Measurements from ENCODE around the gene MEIS2.

The MEIS2 gene

GRCh38 chr15:36899696-36900095 lies 200.7 kb downstream of the MEIS2 start:
- no peak for DNase-seq (ENCODE audit: low spot score)

- no peak for DNase-seq (ENCODE audit: low spot score)
Observed at GRCh38 chr15:36898536-36899126, 201.7 kb downstream of the MEIS2 start.

- no peak for DNase-seq (ENCODE audit: low spot score)
Observed at GRCh38 chr15:36897834-36898233, 202.5 kb downstream of the MEIS2 start.

- no peak for DNase-seq (ENCODE audit: low spot score)
Observed at GRCh38 chr15:36896949-36897348, 203.4 kb downstream of the MEIS2 start.

- no peak for DNase-seq (ENCODE audit: low spot score)
Observed at GRCh38 chr15:36894075-36894474, 206.3 kb downstream of the MEIS2 start.

GRCh38 chr15:36893276-36893675 lies 207.1 kb downstream of the MEIS2 start:
- DNase-seq (ENCODE audit: low spot score): no peak

- peak; percentile 45 for DNase-seq (ENCODE audit: low spot score)
Observed at GRCh38 chr15:36888011-36888992, 212.0 kb downstream of the MEIS2 start.

- no peak for DNase-seq (ENCODE audit: low spot score)
Observed at GRCh38 chr15:36887214-36887961, 213.0 kb downstream of the MEIS2 start.

GRCh38 chr15:36886701-36887100 lies 213.6 kb downstream of the MEIS2 start:
- DNase-seq (ENCODE audit: low spot score): no peak

GRCh38 chr15:36886191-36886590 lies 214.2 kb downstream of the MEIS2 start:
- DNase-seq (ENCODE audit: low spot score): no peak

- DNase-seq (ENCODE audit: low spot score): no peak
Observed at GRCh38 chr15:36885771-36886170, 214.6 kb downstream of the MEIS2 start.

- DNase-seq (ENCODE audit: low spot score): no peak
Observed at GRCh38 chr15:36884936-36885635, 215.3 kb downstream of the MEIS2 start.

GRCh38 chr15:36884518-36884875 lies 215.9 kb downstream of the MEIS2 start:
- no peak for DNase-seq (ENCODE audit: low spot score)

- DNase-seq (ENCODE audit: low spot score): peak; percentile 90
Observed at GRCh38 chr15:36883713-36884517, 216.4 kb downstream of the MEIS2 start.

- no peak for DNase-seq (ENCODE audit: low spot score)
Observed at GRCh38 chr15:36882487-36883131, 217.7 kb downstream of the MEIS2 start.

GRCh38 chr15:36882056-36882455 lies 218.3 kb downstream of the MEIS2 start:
- no peak for DNase-seq (ENCODE audit: low spot score)

GRCh38 chr15:36881516-36881915 lies 218.8 kb downstream of the MEIS2 start:
- DNase-seq (ENCODE audit: low spot score): no peak

- DNase-seq (ENCODE audit: low spot score): no peak
Observed at GRCh38 chr15:36880913-36881460, 219.4 kb downstream of the MEIS2 start.

- no peak for DNase-seq (ENCODE audit: low spot score)
Observed at GRCh38 chr15:36880224-36880912, 220.0 kb downstream of the MEIS2 start.
